ENCODE measurements around the gene NUTM1. TPM values are rescaled to one million over a fixed set of nuclear protein-coding genes. Genes with fewer than 3 reads are reported as not detected.
A peak's percentile ranks its signal among the peaks of the same experiment; 100 is the strongest.

Gene NUTM1, protein sequence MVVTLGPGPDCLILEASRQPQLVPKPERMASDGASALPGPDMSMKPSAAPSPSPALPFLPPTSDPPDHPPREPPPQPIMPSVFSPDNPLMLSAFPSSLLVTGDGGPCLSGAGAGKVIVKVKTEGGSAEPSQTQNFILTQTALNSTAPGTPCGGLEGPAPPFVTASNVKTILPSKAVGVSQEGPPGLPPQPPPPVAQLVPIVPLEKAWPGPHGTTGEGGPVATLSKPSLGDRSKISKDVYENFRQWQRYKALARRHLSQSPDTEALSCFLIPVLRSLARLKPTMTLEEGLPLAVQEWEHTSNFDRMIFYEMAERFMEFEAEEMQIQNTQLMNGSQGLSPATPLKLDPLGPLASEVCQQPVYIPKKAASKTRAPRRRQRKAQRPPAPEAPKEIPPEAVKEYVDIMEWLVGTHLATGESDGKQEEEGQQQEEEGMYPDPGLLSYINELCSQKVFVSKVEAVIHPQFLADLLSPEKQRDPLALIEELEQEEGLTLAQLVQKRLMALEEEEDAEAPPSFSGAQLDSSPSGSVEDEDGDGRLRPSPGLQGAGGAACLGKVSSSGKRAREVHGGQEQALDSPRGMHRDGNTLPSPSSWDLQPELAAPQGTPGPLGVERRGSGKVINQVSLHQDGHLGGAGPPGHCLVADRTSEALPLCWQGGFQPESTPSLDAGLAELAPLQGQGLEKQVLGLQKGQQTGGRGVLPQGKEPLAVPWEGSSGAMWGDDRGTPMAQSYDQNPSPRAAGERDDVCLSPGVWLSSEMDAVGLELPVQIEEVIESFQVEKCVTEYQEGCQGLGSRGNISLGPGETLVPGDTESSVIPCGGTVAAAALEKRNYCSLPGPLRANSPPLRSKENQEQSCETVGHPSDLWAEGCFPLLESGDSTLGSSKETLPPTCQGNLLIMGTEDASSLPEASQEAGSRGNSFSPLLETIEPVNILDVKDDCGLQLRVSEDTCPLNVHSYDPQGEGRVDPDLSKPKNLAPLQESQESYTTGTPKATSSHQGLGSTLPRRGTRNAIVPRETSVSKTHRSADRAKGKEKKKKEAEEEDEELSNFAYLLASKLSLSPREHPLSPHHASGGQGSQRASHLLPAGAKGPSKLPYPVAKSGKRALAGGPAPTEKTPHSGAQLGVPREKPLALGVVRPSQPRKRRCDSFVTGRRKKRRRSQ
- not detected for total RNA-seq

DNA sequence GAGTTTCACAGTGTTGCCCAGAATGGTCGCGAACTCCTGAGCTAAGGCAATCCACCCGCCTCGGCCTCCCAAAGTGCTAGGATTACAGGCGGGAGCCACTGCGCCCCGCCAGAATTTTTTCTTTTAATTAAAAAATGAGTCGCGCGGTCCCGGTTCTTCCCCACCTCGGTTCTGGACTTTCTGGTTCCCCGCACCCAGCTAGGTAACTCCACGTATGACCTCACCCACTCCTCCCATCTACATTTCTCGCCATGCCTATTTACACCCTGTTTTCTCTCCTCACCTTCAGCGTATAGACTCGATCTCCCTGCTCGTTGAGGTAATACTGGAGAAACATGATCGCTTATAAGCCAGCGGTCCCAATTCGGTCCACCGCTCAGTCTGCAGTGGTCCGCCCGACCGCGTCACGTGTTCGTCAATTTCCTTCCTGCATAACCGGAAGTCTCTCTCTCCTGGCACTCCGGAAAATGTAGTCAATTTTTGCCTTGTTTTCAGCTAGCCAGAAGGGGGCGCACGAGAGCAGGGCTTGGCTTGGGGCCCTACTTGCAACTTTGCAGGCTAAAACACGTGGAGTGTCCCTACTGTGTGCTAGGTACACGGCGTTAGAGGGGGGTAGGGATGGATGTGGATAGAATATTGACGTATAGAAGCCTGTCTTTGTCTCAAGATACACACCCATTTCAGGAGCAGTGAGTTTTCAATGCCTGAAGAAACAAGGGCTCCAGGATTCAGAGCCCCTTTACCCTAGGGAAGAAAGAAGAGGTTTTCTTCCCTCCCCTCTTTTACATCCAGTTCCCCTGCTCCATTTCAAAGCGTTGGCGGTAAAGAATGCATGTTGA, at the start of gene NUTM1, which contains the start of gene NOP10:
Gene NUTM1, plus strand, starts transcription at position 579 of the 839 bp plus-strand sequence. CDS start 382 bp downstream, outside the sequence.
Gene NOP10, minus strand, starts transcription at position 400 of the 839 bp plus-strand sequence. Its CDS starts 63 bp downstream, at position 337.
- H3K4me3 ChIP-seq (ENCODE audit: low read length in 3 of 3) = peak within 1 kb of the TSS; percentile 98 to 99 (median 98)
- H3K4me1 ChIP-seq (ENCODE audit: control insufficient read depth in 3 of 3, insufficient read depth in 3 of 3, low read length in 3 of 3) = peaks cover 9 to 11% (median 9%) of the 10 kb centered on the region in 3 donors
- peaks cover 6 to 13% (median 11%) of the 10 kb centered on the region in 3 donors for H3K36me3 ChIP-seq (ENCODE audit: control insufficient read depth in 3 of 3, insufficient read depth in 3 of 3, low read length in 3 of 3)
- H3K27ac ChIP-seq (ENCODE audit: low read depth, low read length) = peak within 1 kb of the TSS; percentile 80
- no peaks in the 10 kb centered on the region for H3K9me3 ChIP-seq (ENCODE audit: control insufficient read depth in 3 of 3, low read length in 3 of 3)
- H3K27me3 ChIP-seq (ENCODE audit: control insufficient read depth in 3 of 3, insufficient read depth in 3 of 3, low read length in 3 of 3) = no peaks in the 10 kb centered on the region
- peak within 1 kb of the TSS; percentile 82 to 93 (median 88) for H3K9ac ChIP-seq (ENCODE audit: low read depth in 1 of 3, low read length in 3 of 3)

DNA sequence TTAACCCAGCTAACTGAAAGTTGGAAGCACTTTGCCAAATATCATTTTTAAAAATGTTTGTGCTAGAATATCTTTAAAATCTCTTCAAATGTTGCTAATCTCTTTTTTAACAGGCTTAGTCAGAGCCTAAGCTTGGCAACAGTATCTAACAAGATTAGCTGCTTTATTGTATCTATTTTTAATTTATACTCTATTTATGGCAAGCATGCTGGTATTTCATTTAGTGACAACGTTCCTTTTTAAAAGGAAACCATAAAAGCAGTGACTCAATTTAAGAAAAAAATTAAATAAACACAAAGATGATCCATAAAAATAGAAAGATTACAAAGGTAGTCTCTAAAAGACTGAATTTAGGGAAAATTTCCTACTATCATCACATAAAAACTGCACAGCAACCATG, 46.1 kb upstream of the NUTM1 start:
- no peaks in the 10 kb centered on the region for H3K27me3 ChIP-seq (ENCODE audit: control insufficient read depth in 3 of 3, insufficient read depth in 3 of 3, low read length in 3 of 3)
- peak overlapping the region in 1 of 3 donors; percentile 23 for H3K9ac ChIP-seq (ENCODE audit: low read depth in 1 of 3, low read length in 3 of 3)
- H3K9me3 ChIP-seq (ENCODE audit: control insufficient read depth in 3 of 3, low read length in 3 of 3) = no peaks in the 10 kb centered on the region
- peaks cover 7 to 15% (median 8%) of the 10 kb centered on the region in 3 donors for H3K4me1 ChIP-seq (ENCODE audit: control insufficient read depth in 3 of 3, insufficient read depth in 3 of 3, low read length in 3 of 3)
- H3K27ac ChIP-seq (ENCODE audit: low read depth, low read length) = peak overlapping the region; percentile 17
- peak overlapping the region in 1 of 3 donors; percentile 12 for H3K4me3 ChIP-seq (ENCODE audit: low read length in 3 of 3)
- peaks cover 0 to 2% (median 2%) of the 10 kb centered on the region in 3 donors for H3K36me3 ChIP-seq (ENCODE audit: control insufficient read depth in 3 of 3, insufficient read depth in 3 of 3, low read length in 3 of 3)

DNA sequence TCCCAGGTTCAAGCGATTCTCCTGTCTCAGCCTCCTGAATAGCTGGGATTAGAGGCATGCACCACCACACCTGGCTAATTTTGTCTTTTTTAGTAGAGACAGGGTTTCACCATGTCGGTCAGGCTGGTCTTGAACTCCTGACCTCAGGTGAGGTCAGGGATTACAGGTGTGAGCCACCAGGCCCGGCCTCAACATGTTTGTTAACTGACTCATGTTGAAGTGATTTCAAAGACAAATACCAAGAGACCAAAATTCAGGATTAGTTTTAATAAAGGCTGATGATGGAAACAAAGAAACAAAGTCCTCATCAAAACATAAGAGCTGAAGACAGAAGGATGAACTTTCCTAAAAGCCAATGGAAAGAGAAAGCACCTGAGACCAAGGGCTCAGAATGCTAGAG, 42.1 kb upstream of the NUTM1 start:
- Histone ChIP-seq H3K36me3 (ENCODE audit: control insufficient read depth in 3 of 3, insufficient read depth in 3 of 3, low read length in 3 of 3) (no peaks in the 10 kb centered on the region), H3K4me1 (ENCODE audit: control insufficient read depth in 3 of 3, insufficient read depth in 3 of 3, low read length in 3 of 3) (peaks cover 7 to 15% (median 8%) of the 10 kb centered on the region in 3 donors), H3K27me3 (ENCODE audit: control insufficient read depth in 3 of 3, insufficient read depth in 3 of 3, low read length in 3 of 3) (no peaks in the 10 kb centered on the region), H3K9me3 (ENCODE audit: control insufficient read depth in 3 of 3, low read length in 3 of 3) (no peaks in the 10 kb centered on the region), H3K4me3 (ENCODE audit: low read length in 3 of 3) (no peak overlapping the region), H3K9ac (ENCODE audit: low read depth in 1 of 3, low read length in 3 of 3) (no peak overlapping the region), H3K27ac (ENCODE audit: low read depth, low read length) (no peak overlapping the region)

DNA sequence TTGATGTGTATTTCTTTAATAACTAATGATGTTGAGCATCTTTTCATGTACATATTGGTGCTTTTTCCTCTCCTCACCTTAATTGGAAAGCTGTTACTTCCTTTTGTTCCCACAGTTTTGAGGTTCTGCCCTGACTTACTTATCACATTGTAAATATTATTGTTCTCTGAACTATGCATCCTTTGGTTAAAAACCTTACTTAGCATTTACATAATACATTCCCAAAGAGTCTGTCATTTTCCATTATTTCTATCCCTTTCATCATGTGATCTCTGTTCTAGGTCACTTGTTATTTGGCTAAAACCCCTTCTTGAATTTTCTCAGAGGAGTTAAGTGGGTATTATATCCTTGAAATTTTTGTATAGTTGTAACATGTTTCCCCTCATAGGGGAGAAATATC, 38.5 kb upstream of the NUTM1 start:
- H3K9me3 ChIP-seq (ENCODE audit: control insufficient read depth in 3 of 3, low read length in 3 of 3) = no peaks in the 10 kb centered on the region
- no peaks in the 10 kb centered on the region for H3K27me3 ChIP-seq (ENCODE audit: control insufficient read depth in 3 of 3, insufficient read depth in 3 of 3, low read length in 3 of 3)
- H3K36me3 ChIP-seq (ENCODE audit: control insufficient read depth in 3 of 3, insufficient read depth in 3 of 3, low read length in 3 of 3) = no peaks in the 10 kb centered on the region
- H3K4me3 ChIP-seq (ENCODE audit: low read length in 3 of 3) = no peak overlapping the region
- H3K27ac ChIP-seq (ENCODE audit: low read depth, low read length) = no peak overlapping the region
- H3K4me1 ChIP-seq (ENCODE audit: control insufficient read depth in 3 of 3, insufficient read depth in 3 of 3, low read length in 3 of 3) = no peaks in the 10 kb centered on the region
- no peak overlapping the region for H3K9ac ChIP-seq (ENCODE audit: low read depth in 1 of 3, low read length in 3 of 3)

DNA sequence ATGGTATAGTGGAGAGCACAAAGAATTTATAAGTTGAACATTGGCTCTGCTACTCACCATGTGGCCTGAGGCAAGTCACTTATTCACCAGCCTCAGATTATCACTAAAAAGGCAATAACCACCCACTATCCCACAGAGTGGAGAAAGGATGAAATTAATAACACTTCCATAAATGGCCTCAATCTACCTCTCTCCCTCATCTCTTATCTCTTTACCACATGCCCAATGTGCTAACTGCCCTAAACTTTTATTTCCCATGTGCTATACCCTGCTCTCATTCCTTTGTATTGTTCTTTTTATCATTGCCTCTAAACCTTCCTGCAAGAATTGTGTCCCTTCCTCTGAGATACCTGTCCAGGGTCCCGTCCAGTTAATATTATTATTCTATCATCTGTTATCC, 31.6 kb upstream of the NUTM1 start:
- Histone ChIP-seq H3K27me3 (ENCODE audit: control insufficient read depth in 3 of 3, insufficient read depth in 3 of 3, low read length in 3 of 3) (no peaks in the 10 kb centered on the region), H3K27ac (ENCODE audit: low read depth, low read length) (no peak overlapping the region), H3K36me3 (ENCODE audit: control insufficient read depth in 3 of 3, insufficient read depth in 3 of 3, low read length in 3 of 3) (no peaks in the 10 kb centered on the region), H3K4me1 (ENCODE audit: control insufficient read depth in 3 of 3, insufficient read depth in 3 of 3, low read length in 3 of 3) (no peaks in the 10 kb centered on the region), H3K4me3 (ENCODE audit: low read length in 3 of 3) (no peak overlapping the region), H3K9ac (ENCODE audit: low read depth in 1 of 3, low read length in 3 of 3) (no peak overlapping the region), H3K9me3 (ENCODE audit: control insufficient read depth in 3 of 3, low read length in 3 of 3) (no peaks in the 10 kb centered on the region)

DNA sequence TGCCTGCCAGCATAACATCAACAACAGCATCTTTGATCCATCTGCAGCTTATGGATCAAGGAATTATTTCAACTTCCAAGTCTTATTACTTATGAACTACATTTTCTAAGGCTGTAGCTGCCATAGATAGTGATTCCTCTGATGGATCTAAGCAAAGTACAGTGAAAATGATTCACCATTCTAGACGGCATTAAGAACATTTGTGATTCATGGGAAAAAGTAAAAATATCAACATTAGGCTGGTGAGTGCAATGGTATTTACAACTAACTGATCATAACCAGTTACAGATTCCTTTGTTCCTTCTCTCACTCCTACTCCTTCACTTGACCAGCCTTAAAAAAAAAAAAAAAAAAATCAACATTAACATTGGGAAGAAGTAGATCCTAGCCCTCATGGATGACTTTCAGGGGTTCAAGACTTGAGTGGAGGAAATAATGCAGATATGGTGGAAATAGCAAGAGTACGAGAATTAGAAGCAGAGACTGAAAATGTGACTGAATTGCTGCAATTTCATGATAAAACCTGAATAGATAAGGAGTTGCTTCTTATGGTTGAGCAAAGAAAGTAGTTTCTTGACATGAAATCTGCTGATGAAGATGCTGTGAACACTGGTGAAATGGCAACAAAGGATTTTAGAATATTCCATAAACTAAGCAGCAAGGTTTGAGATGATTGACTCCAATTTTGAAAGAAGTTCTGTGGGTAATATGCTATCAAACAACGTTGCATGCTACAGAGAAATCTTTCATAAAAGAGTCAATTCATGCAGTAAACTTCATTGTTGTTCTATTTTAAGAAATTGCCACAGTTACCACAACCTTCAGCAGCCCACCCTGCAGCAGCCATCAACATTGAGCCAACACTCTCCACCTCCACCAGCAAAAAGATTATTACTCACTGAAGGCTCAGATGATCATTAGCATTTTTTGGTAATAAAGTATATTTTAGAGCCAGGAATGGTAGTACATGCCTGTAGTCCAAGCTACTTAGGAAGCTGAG, 28.3 kb upstream of the NUTM1 start:
- Histone ChIP-seq H3K36me3 (ENCODE audit: control insufficient read depth in 3 of 3, insufficient read depth in 3 of 3, low read length in 3 of 3) (no peaks in the 10 kb centered on the region), H3K27me3 (ENCODE audit: control insufficient read depth in 3 of 3, insufficient read depth in 3 of 3, low read length in 3 of 3) (no peaks in the 10 kb centered on the region), H3K27ac (ENCODE audit: low read depth, low read length) (no peak overlapping the region), H3K4me1 (ENCODE audit: control insufficient read depth in 3 of 3, insufficient read depth in 3 of 3, low read length in 3 of 3) (peaks cover 0 to 5% (median 0%) of the 10 kb centered on the region in 3 donors), H3K9me3 (ENCODE audit: control insufficient read depth in 3 of 3, low read length in 3 of 3) (no peaks in the 10 kb centered on the region), H3K4me3 (ENCODE audit: low read length in 3 of 3) (no peak overlapping the region), H3K9ac (ENCODE audit: low read depth in 1 of 3, low read length in 3 of 3) (no peak overlapping the region)

DNA sequence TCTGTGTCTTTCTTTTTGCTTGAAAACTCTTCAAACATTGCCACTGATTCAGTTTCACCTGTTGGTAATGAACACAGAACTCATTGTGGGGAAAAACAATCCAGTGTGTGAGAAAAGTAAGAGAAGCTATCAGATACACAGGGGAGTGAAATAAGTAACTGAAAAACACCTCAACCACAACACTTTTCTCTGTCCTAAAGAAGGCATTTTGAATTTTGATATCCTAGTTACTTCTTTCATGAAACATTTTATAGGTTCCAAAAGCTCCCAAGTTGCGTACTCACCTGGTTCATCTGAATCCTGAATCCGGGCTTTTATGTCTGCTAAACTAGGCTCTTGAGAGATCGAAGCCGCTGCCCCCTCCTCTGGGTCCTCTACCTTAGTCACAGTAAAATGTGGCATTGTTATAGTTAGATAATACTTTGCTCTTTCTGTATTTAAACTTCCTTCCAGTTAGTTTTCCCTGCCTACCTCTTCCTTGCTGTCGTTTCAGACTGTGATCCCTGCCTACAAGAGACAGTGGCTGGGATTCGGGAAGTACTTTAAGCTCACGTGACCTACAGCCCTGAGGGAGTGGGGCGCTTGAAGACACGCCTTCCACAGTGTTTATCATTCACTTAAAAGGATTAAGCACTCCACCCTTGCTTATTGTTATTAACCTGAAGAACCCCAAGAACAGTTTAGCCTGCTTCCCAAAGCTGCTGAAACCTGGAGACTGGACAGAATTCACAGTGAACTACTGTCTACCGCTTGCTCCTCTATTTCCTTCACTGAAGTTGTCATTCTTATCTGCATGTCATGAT, 24.6 kb upstream of the NUTM1 start:
- Histone ChIP-seq H3K9me3 (ENCODE audit: control insufficient read depth in 3 of 3, low read length in 3 of 3) (no peaks in the 10 kb centered on the region), H3K36me3 (ENCODE audit: control insufficient read depth in 3 of 3, insufficient read depth in 3 of 3, low read length in 3 of 3) (no peaks in the 10 kb centered on the region), H3K27me3 (ENCODE audit: control insufficient read depth in 3 of 3, insufficient read depth in 3 of 3, low read length in 3 of 3) (no peaks in the 10 kb centered on the region), H3K9ac (ENCODE audit: low read depth in 1 of 3, low read length in 3 of 3) (peak overlapping the region in 2 of 3 donors; percentile 29 to 36), H3K27ac (ENCODE audit: low read depth, low read length) (no peak overlapping the region), H3K4me3 (ENCODE audit: low read length in 3 of 3) (peak overlapping the region; percentile 46 to 80 (median 51)), H3K4me1 (ENCODE audit: control insufficient read depth in 3 of 3, insufficient read depth in 3 of 3, low read length in 3 of 3) (peaks cover 0 to 5% (median 0%) of the 10 kb centered on the region in 3 donors)

DNA sequence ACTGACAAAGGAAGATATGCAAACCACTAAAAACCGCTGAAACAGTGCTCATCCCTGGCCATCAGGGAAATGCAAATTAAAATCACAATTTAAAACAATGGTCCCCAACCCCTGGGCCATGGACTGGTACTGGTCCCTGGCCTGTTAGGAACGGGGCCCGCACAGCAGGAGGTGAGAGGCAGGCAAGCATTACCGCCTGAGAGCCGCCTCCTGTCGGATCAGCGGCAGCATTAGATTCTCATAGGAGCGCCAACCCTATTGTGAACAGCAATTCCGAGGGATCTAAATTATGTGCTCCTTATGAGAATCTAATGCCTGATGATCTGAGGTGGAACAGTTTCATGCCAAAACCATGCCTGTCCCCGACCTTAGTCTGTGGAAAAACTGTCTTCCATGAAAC, 19.9 kb upstream of the NUTM1 start:
- no peak overlapping the region for H3K9ac ChIP-seq (ENCODE audit: low read depth in 1 of 3, low read length in 3 of 3)
- H3K36me3 ChIP-seq (ENCODE audit: control insufficient read depth in 3 of 3, insufficient read depth in 3 of 3, low read length in 3 of 3) = no peaks in the 10 kb centered on the region
- H3K27me3 ChIP-seq (ENCODE audit: control insufficient read depth in 3 of 3, insufficient read depth in 3 of 3, low read length in 3 of 3) = no peaks in the 10 kb centered on the region
- no peak overlapping the region for H3K4me3 ChIP-seq (ENCODE audit: low read length in 3 of 3)
- H3K9me3 ChIP-seq (ENCODE audit: control insufficient read depth in 3 of 3, low read length in 3 of 3) = no peaks in the 10 kb centered on the region
- peaks cover 2 to 5% (median 5%) of the 10 kb centered on the region in 3 donors for H3K4me1 ChIP-seq (ENCODE audit: control insufficient read depth in 3 of 3, insufficient read depth in 3 of 3, low read length in 3 of 3)
- no peak overlapping the region for H3K27ac ChIP-seq (ENCODE audit: low read depth, low read length)
